ENCODE data around the gene PCNP.
"Not testable (repeated sequence)": the region's sequence is repeated elsewhere in the genome, so short reads cannot be mapped to it uniquely, and the experiment has no call there.

PCNP gene

DNA sequence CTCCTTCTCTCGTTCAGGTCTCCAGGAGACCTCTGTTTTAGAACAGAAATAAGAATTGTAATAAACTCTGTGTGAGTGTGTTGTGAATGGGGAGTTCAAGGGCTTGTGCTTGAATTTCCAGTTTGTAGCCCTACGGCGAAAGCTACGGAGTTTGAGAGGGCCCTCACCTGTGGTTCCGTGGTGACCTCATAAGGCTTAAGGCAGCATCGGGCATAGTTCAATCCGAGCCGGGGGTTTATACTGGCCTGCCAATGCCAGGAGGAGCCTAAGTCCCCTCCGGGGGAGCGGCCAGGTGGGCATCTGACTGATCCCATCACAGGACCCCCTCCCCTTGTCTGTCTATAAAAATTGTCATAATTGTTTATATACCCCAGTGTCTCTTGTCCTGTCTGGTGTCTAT lies 59.2 kb downstream of the PCNP start:
- no peak for DNase-seq (ENCODE audit: low spot score)

DNA sequence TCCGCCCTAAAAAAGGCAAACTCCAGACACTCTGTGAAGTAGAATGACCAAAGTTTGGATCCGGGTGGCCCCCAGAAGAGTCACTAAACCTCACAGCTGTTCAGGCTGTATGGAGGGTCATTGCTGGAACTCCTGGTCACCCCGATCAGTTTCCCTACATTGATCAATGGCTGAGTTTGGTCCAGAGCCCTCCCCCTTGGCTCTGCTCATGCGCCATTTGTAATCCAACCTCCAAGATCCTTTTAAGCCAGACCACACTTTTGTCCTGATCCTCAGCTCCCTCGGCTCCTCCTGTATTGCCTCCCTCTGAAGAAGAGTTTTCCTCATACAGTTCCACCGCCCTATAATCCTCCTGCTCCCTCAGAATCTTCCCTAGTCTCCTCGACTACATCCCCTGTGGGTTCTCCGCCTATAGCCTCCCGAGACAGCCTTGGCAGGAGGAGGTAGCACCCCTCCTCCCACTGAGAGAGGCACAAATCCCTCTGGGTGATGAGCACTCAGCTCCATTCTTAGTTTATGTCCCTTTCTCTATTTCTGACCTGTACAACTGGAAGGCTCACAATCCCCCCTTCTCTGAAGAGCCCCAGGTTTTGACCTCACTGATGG lies 60.7 kb downstream of the PCNP start:
- DNase-seq (ENCODE audit: low spot score), result no peak

DNA sequence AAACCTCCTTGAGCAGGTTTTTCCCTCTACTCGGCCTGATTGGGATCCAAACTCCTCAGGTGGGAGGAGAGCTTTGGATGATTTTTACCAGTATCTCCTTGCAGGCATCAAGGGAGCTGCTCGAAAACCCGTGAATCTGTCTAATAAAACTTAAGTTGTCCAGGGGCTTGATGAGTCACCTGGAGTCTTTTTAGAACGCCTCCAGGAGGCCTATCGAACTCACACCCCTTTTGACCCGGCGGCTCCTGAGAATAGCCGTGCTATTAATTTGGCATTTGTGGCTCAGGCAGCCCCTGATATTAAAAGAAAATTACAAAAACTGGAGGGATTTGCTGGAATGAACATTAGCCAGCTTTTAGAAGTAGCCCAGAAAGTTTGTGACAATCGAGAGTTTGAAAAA lies 61.4 kb downstream of the PCNP start:
- DNase-seq (ENCODE audit: low spot score), result no peak

DNA sequence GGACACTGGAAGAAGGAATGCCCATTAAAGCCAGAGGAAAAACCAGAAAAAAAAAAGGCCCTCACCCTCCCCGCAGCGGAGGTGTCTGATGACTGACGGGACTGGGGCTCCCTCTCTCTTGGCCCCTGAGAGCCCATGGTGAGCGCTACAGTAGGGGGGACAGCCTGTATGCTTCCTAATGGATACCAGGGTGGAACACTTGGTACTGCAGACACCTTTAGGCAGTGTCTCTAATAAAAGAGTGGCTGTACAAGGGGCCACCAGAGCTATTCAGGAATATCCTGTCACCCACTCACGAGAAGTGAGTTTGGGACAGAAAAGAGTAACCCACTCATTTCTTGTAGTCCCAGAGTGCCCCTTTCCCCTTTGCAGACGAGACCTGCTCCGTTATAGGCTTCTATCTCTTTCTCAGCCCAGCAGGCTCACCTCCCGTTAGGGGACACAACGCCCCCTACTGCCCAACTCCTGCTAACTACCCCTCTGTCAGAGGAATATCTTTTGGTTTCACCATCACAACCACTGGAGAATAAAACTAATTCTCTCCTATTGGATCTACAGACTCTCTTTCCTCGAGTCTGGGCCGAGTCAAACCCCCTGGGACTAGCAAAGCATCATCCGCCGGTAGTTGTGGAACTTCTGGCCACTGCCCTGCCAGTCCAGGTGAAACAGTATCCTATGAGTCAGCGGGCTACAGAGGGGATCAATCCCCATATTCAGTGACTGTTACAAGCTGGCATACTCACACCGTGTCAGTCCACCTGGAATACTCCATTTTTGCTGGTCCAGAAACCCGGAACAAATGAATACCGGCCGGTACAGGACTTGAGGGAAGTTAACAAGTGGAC lies 62.2 kb downstream of the PCNP start:
- peak; percentile 63 for DNase-seq (ENCODE audit: low spot score)

DNA sequence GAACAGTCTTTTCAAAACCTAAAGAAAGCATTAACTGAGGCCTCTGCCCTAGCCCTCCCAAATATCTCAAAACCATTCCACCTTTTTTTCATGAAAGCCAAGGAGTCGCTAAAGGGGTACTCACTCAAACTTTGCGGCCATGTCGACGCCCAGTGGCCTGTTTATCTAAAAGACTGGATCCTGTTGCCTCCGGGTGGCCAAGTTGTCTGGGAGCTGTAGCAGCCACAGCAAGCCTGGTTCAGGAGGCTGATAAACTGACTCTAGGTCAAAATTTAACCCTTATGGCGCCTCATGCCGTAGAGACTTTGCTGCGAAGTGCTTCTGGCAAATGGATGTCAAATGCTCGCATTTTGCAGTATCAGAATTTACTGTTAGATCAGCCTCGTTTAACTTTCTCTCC lies 63.5 kb downstream of the PCNP start:
- no peak for DNase-seq (ENCODE audit: low spot score)

DNA sequence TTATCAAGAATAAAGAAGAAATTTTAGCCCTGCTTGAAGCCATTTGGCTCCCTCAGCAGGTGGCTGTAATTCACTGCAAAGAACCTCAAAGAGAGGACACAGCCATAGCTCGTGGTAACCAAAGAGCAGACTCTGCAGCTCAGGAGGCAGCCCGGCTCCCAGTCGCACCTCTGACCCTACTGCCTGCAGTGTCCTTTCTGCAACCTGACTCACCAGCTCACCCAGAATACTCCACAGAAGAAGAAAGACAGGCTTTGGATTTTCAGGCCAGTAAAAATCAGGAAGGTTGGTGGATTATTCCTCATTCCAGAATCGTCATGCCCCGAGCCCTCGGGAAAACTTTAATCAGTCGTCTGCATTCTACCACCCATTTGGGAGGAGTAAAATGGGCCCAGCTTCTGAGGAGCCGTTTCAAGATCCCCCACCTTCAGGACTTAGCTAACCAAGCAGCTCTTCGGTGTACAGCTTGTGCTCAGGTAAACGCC lies 64.3 kb downstream of the PCNP start:
- no peak for DNase-seq (ENCODE audit: low spot score)

DNA sequence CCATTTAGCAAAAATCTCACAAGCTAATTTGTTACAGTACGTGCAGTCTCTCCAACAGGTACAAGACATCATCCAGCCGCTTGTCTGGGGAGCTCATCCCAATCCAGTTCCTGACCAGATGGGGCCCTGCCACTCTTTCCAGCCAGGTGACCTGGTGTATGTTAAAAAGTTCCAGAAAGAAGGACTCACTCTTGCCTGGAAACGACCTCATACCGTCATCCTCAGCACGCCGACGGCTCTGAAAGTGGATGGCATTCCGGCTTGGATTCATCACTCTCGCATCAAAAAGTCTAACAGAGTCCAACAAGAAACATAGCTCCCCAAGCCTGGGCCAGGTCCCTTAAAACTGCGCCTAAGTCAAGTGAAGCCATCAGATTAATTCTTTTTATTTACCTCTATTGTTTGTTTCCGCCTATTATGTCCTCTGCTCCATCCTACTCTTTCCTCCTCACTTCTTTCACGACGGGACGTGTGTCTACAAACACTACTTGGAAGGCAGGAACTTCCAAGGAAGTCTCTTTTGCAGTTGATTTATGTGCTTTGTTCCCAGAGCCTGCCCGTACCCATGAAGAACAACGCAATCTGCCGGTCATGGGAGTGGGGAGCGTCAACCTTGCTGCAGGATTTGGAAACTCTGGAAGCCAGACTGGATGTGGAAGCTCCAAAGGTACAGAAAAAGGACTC lies 65.4 kb downstream of the PCNP start:
- no peak for DNase-seq (ENCODE audit: low spot score)

DNA sequence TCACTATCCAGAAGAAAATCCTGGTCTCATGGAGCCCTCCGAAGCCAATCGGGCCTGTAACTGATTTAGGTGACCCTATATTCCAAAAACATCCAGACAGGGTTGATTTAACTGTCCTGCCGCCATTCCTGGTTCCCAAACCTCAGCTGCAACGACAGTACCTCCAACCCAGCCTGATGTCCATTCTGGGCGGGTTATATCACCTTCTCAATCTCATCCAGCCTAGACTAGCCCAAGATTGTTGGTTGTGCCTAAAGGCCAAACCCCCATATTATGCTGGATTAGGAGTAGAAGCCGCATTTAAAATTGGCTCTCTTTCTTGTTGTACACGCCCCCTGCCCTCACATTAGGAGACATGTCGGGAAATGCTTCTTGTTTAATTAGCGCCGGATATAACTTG lies 66.3 kb downstream of the PCNP start:
- DNase-seq (ENCODE audit: low spot score), result no peak

DNA sequence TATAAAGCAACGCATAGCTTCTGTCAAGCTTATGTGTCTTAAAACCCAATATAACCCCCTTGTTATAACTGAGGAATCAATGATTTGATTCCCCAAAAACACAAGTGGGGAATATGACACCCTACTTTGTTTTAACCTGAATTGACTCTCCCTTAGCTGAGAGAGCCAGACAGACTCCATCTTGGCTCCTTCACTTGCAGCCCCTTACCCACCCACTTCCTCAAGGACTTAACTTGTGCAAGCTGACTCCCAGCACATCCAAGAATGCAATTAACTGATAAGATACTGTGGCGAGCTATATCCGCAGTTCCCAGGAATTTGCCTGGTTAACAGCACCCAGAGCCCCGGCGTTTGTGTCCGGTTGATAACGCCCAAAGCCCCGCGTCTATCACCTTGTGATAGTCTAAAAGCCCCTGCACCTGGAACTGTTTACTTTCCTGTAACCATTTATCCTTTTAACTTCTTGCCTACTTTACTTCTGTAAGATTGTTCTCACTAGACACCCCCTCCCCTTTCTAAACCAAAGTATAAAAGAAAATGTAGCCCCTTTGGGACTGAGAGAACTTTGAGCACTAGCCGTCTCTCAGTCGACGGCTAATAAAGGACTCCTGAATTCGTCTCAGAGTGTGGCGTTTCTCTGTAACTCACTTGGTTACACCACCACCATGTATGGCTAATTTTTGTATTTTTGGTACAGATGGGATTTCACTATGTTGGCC lies 67.6 kb downstream of the PCNP start:
- not testable (repeated sequence) for DNase-seq (ENCODE audit: low spot score)

DNA sequence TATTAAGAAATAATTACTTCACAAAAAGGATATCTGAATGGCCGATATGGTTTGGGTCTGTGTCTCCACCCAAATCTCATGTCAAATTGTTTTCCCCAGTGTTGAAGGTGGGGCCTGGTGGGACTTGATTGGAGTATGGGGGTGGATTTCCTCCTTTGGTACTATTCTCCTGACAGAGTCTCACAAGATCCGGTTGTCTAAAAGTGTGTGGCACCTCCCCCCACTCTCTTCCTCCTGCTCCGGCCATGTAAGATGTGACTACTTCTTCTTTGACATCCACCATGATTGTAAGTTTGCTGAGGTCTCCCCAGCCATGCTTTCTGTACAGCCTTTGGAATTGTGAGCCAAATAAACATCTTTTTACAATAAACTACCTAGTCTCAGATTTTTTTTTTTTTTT lies 68.5 kb downstream of the PCNP start:
- DNase-seq (ENCODE audit: low spot score), result no peak

DNA sequence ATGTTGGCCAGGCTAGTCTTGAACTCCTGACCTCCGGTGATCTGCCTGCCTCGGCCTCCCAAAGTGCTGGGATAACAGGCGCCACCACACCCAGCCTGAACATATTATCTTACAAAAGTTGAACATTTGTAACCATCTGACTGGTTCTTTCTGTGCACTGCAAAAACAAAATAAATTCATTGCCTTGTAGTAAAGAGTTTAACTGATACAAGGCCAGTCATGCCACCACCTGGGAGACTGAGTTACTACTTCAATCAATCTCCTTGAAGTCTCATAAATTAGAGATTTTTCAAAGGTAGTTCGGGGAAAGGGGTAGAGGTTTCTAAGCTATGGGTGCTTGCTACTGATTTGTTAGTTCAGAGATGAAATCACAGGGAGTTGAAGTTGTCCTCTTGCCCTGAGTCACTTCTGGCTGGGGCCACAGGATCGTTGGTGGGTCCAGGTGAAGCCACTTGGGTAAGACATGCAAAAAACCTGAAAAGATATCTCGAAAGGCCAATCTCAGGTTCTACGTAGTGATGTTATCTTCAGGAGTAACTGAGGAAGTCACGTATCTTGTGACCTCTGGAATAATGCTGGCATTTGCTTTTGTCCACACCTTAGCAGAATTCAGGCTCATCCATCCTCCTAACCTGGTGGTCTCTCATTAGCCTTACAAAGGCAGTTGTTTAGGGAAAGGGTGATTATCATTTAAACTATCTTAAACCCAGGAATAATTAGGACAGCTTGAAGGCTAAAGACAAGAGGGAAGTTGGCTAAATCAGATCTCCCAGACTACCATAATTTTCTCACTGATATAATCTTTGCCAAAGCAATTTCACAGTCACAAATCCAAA lies 69.2 kb downstream of the PCNP start:
- no peak for DNase-seq (ENCODE audit: low spot score)
